NCI-H2081 (cell line): Measurements from ENCODE around the gene KCNJ5.

Source experiments
- DNase-seq, 2 experiments: peaks; one replicate each; lab custom pipeline; 2025; lab: John Stamatoyannopoulos, UW

Gene KCNJ5

DNA sequence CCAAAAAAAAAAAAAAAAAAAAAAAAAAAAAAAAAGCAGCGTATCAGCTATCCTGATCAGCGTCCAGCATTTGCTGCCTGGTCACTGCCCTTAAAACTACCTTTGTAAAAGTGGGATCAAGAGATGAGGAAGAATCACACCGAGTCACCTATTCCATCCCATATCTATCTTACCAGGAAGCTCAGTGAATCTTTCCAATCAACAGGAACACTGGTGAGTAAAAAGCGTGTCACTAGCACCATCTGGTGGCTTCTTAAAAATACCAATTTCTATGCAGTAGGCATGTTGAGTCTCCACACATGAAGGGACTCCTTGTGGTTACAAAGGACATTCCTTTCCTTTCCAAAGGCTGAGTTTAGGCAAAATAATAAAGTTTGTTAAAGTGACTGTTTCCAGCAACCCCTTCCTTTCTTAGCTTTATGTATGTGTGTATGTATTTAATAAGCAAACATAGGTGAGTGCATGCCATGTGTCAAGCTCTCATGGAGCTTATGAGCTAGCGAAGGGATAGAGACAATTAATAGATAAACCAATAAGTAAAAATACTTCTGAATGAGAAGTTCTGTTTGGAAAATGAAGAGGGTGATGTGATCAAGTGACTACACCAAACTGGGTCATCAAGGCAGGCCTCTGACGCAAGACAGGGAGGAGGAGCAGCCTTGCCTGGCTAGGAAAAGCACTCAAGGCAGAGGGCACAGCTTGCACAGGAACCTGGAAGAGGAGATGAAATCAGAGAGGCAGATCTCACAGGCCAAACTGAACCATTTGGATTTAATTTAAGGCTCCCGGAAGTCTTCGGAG lies 65.4 kb downstream of the KCNJ5 start:
- DNase-seq: peak; percentile 79

DNA sequence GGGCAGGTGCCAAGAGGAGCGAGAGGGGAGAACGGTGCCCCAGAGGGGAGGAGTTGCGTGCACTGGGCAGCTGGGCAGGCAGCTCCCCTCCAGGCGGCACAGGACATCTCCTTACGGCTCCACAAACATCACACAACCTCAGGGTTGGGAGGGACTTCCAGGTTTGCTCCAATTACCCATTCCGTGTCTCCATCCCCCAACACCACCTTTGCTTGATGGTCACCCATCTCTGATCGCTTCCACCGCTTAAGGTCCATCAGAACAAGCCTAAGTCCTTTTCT lies 66.0 kb downstream of the KCNJ5 start:
- DNase-seq: no peak

DNA sequence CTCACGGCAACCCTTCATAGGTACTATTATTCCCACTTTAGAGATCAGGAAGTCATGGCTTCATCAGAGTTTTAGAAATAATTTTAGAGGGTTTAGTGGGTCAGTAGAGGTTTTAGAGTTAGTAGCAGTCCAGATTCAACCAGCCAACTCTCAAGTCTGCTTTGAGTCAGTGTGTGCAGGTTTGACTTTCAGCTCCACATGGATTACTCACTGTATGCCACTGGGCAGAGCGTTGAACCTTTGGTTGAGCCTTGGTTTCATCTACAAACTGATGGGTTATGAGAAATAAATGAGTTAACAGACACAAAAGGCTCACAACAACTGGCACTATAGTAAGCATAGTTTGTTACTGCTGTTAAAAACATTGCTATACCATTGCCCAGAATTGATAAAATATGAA lies 70.5 kb downstream of the KCNJ5 start:
- no peak for DNase-seq

DNA sequence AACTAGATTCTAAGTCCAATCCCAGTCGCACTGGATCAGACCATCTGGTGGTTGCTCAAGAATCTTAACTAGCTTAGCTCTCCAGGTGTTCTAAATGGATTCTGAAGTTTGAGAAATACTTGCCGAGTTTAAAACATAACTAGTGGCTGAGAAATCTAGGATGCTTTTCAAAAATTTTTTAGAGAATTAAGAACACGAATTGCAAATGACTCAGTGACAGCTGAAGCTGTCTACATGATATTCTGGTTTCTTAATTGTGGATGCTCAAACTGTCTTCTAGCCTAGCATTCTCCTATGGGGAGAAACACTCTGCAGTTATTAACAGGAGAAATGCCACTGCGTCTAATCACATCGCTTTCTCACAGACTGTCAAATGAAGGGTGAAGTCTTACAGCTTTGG lies 71.7 kb downstream of the KCNJ5 start:
- DNase-seq: no peak

DNA sequence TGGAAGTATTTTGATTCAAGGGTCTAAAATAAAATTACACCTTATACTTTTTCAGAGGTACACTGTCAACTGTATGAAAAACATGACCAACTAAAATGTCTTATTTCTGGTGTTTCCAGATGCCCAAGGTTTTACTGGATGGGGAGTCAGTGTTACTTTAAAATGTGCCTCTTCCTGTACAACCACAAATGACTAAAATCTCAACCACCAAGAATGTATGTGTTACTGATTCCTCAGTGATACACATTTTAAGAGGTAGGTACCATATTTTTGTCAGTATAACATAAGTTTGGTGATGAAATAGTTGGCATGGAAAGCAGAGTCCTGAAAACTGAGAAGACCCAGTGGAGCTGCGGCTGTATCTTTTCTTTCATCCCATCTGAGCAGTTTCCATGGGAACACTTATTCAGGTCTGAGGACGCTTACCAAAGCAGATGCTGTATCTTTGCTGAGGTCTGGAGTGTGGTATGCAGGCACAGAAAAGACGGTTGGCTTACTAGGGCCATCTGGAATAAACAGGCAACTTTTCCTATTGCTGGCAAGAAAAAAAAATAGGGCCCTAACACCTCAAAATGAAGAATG lies 72.7 kb downstream of the KCNJ5 start:
- DNase-seq: no peak

DNA sequence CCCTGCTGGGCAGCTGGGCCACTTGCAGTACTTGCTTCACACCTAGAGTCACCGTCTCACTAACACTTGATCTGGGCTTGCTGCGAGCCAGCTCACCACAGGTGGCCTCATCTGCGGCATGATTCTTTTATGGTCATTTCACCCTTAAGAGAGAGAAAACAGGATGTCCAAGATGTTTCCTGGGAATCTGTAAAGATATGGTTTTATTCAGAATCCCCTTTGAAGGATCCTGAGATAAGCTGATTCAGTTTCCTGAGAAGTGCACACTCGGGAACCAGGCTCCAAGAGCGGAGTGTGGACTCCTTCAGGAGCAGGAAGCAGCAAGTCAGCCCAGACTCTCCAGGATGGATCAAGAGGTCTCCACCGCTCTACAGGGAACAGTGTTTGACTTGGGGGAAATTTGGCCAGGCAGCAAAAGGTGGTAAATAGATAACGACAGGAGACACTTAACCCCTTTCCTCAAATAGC lies 73.3 kb downstream of the KCNJ5 start:
- DNase-seq: no peak

DNA sequence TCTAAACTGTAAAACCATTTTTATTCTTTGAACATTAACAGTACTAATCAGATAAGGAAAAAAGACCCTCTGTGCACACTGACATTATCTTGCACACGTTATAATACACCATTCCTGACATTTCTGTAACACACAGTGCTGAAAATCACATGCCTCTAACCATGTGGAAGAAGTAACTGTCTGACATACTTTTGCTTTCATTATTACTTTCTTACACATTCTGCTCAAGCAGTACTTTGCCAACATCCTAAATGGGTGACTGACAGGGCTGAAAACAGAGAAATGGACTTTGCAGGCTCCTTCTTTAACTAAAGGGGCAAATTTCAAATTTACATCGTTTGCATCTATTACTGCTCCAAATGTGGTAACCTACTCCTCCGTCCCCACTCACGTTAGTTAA lies 74.3 kb downstream of the KCNJ5 start:
- no peak for DNase-seq

DNA sequence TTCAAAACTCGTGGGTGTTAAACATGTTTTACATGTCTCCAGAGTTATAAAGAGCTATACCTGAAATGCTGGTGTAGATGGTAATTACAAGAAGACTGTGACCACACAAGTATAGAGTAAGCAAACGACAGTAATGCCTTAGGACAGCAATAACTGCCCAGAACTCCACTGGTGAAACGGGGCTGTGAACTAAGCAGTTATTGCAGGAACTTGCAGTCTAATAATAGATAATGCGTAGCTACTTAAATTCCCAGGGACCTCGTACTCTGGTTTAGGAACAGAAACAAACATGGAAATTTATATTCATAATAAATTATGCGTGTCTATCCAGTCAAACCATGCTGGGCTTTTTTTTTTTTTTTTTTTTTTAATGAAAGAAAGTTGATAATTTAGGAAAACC lies 76.4 kb downstream of the KCNJ5 start:
- no peak for DNase-seq

DNA sequence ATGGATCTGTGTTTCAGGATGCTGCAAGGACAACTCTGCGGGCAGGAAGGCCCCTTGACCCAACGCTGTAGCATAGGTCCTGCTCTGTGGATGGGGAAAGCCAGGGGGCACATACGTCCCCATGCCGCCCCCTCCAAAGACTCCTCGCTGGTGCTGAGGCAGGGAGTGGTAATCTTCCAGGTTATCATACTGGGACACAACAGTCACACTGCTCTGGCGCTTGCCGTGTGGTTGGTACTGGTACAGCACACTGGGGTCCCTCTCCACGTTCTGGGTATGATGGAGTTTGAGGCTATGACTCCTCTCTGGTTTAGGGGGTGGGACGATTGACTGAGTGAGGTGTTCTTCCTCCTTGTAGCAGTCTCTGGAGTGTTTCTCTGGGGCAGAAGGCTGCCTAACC lies 77.8 kb downstream of the KCNJ5 start:
- DNase-seq: no peak
